NCI-H146 treated with DMSO at 0.1 percent for 48 hours (cell line): ENCODE measurements around the gene VPS33A.
"Not testable (repeated sequence)": the region's sequence is repeated elsewhere in the genome, so short reads cannot be mapped to it uniquely, and the experiment has no call there.

ENCODE experiments used
- DNase-seq: peaks from one replicate; lab custom pipeline; 2025; ENCODE audit not compliant: unreplicated experiment; lab: John Stamatoyannopoulos, UW

VPS33A gene

GRCh38 chr12:122266230-122266901 is at the start of gene VPS33A:
Gene VPS33A, minus strand, starts transcription at chr12:122266494. Its CDS starts 86 bp downstream, at chr12:122266408.
- DNase-seq = peak; percentile 85

- DNase-seq = no peak
These were observed 46.6 kb upstream of the VPS33A start for GRCh38 chr12:122312926-122313325.

- no peak for DNase-seq
These were observed 45.4 kb upstream of the VPS33A start for GRCh38 chr12:122311696-122312095.

GRCh38 chr12:122310626-122311333 is 44.5 kb upstream of the VPS33A start:
- DNase-seq = no peak

- no peak for DNase-seq
These were observed 43.3 kb upstream of the VPS33A start for GRCh38 chr12:122309564-122310121.

- DNase-seq = no peak
These were observed 42.5 kb upstream of the VPS33A start for GRCh38 chr12:122308811-122309210.

- no peak for DNase-seq
These were observed 40.1 kb upstream of the VPS33A start for GRCh38 chr12:122306407-122306806.

GRCh38 chr12:122304924-122305323 is 38.6 kb upstream of the VPS33A start:
- peak; percentile 94 for DNase-seq

- no peak for DNase-seq
These were observed 36.8 kb upstream of the VPS33A start for GRCh38 chr12:122303068-122303467.

GRCh38 chr12:122298071-122298748 is 31.9 kb upstream of the VPS33A start:
- no peak for DNase-seq

- no peak for DNase-seq
These were observed 31.2 kb upstream of the VPS33A start for GRCh38 chr12:122297494-122297893.

- DNase-seq = no peak
These were observed 29.6 kb upstream of the VPS33A start for GRCh38 chr12:122295877-122296276.

- DNase-seq = no peak
These were observed 26.8 kb upstream of the VPS33A start for GRCh38 chr12:122293081-122293480.

- DNase-seq = no peak
These were observed 25.1 kb upstream of the VPS33A start for GRCh38 chr12:122291431-122291830.

GRCh38 chr12:122283680-122284079 is 17.4 kb upstream of the VPS33A start:
- no peak for DNase-seq

- peak; percentile 28 for DNase-seq
These were observed 15.8 kb upstream of the VPS33A start for GRCh38 chr12:122282061-122282460.

- no peak for DNase-seq
These were observed 9.9 kb upstream of the VPS33A start for GRCh38 chr12:122276242-122276641.

GRCh38 chr12:122275459-122275858 is 9.2 kb upstream of the VPS33A start:
- no peak for DNase-seq

- no peak for DNase-seq
These were observed 436 bp downstream of the VPS33A start for GRCh38 chr12:122265886-122266229.

- no peak for DNase-seq
These were observed 818 bp downstream of the VPS33A start for GRCh38 chr12:122265476-122265875.

GRCh38 chr12:122260735-122261134 is 5.6 kb downstream of the VPS33A start:
- DNase-seq = not testable (repeated sequence)

GRCh38 chr12:122258939-122259338 is 7.4 kb downstream of the VPS33A start:
- not testable (repeated sequence) for DNase-seq
